Type B pancreatic cell (in vitro differentiated cells): ENCODE results near the gene SEMA4G. TPM values are rescaled to one million over a fixed set of nuclear protein-coding genes. Genes with fewer than 3 reads are reported as not detected.
A peak's percentile ranks its signal among the peaks of the same experiment; 100 is the strongest.

ENCODE experiments used
- DNase-seq: peaks from one replicate; pipeline ENCODE4 v3.0.0; 2021; ENCODE audit warnings: mixed read lengths; ENCODE audit not compliant: unreplicated experiment; ENCODE audit errors: extremely low spot score
- H3K27ac Mint-ChIP-seq: 2 replicates; pipeline ENCODE4 v1.8.0; 2021; ENCODE audit warnings: mild to moderate bottlenecking, mixed read lengths
- H3K27me3 Mint-ChIP-seq: 2 replicates; pipeline ENCODE4 v1.8.0; 2021; ENCODE audit warnings: mixed read lengths
- H3K36me3 Mint-ChIP-seq: 2 replicates; pipeline ENCODE4 v1.8.0; 2021; ENCODE audit warnings: mixed read lengths
- H3K4me1 Mint-ChIP-seq: one replicate; pipeline ENCODE4 v1.8.0; 2021; ENCODE audit warnings: mixed read lengths; ENCODE audit not compliant: unreplicated experiment
- H3K4me3 Mint-ChIP-seq: 2 replicates; pipeline ENCODE4 v1.8.0; 2021; ENCODE audit warnings: mild to moderate bottlenecking, mixed read lengths
- H3K9me3 Mint-ChIP-seq: 2 replicates; pipeline ENCODE4 v1.8.0; 2021; ENCODE audit warnings: mixed read lengths
- total RNA-seq: library from RNA; stranded (reverse); gene quantifications from 2 replicates; pipeline ENCODE4 v1.2.1, GENCODE V29; 2021; ENCODE audit warnings: low replicate concordance
- TF ChIP-seq, protein P1 (sequence below): fragments of 200-600 bp; sonication (generic); conservative IDR thresholded peaks from 2 replicates; pipeline ENCODE4 v1.5.0; 2021; ENCODE audit warnings: antibody characterized with exemption, mild to moderate bottlenecking

SEMA4G gene
- total RNA-seq, 1 donor from 2014 or later: 46.0 TPM

- no peak overlapping the region for H3K4me3 Mint-ChIP-seq
- peaks cover 18% of the 10 kb centered on the region for H3K27me3 Mint-ChIP-seq
- DNase-seq: no peak
- peak overlapping the region; percentile 21 for H3K27ac Mint-ChIP-seq
- no peaks in the 10 kb centered on the region for H3K36me3 Mint-ChIP-seq
- H3K9me3 Mint-ChIP-seq: no peaks in the 10 kb centered on the region
- H3K4me1 Mint-ChIP-seq: peaks cover 31% of the 10 kb centered on the region
- TF ChIP-seq, protein P1, sequence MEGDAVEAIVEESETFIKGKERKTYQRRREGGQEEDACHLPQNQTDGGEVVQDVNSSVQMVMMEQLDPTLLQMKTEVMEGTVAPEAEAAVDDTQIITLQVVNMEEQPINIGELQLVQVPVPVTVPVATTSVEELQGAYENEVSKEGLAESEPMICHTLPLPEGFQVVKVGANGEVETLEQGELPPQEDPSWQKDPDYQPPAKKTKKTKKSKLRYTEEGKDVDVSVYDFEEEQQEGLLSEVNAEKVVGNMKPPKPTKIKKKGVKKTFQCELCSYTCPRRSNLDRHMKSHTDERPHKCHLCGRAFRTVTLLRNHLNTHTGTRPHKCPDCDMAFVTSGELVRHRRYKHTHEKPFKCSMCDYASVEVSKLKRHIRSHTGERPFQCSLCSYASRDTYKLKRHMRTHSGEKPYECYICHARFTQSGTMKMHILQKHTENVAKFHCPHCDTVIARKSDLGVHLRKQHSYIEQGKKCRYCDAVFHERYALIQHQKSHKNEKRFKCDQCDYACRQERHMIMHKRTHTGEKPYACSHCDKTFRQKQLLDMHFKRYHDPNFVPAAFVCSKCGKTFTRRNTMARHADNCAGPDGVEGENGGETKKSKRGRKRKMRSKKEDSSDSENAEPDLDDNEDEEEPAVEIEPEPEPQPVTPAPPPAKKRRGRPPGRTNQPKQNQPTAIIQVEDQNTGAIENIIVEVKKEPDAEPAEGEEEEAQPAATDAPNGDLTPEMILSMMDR: peak; percentile 66
These were observed 42.5 kb downstream of the SEMA4G start for GRCh38 chr10:101011517-101012423.

GRCh38 chr10:101012525-101013364, 43.4 kb downstream of the SEMA4G start:
- H3K4me1 Mint-ChIP-seq: peaks cover 31% of the 10 kb centered on the region
- H3K4me3 Mint-ChIP-seq: no peak overlapping the region
- TF ChIP-seq, protein P1: peak; percentile 96
- peak overlapping the region; percentile 62 for H3K27ac Mint-ChIP-seq
- no peaks in the 10 kb centered on the region for H3K9me3 Mint-ChIP-seq
- H3K27me3 Mint-ChIP-seq: peaks cover 28% of the 10 kb centered on the region
- peak; percentile 86 for DNase-seq
- no peaks in the 10 kb centered on the region for H3K36me3 Mint-ChIP-seq

GRCh38 chr10:101013365-101013825, 44.1 kb downstream of the SEMA4G start:
- DNase-seq: no peak
- Mint-ChIP-seq H3K9me3 (no peaks in the 10 kb centered on the region), H3K36me3 (no peaks in the 10 kb centered on the region), H3K4me3 (no peak overlapping the region), H3K27ac (peak overlapping the region; percentile 62), H3K27me3 (peaks cover 30% of the 10 kb centered on the region), H3K4me1 (peaks cover 34% of the 10 kb centered on the region)
- TF ChIP-seq, protein P1: no peak

- Mint-ChIP-seq H3K36me3 (no peaks in the 10 kb centered on the region), H3K27ac (peak overlapping the region; percentile 68), H3K9me3 (no peaks in the 10 kb centered on the region), H3K4me3 (peak overlapping the region; percentile 54), H3K4me1 (peaks cover 37% of the 10 kb centered on the region), H3K27me3 (peaks cover 33% of the 10 kb centered on the region)
- TF ChIP-seq, protein P1: peak; percentile 89
- peak; percentile 88 for DNase-seq
These were observed 45.1 kb downstream of the SEMA4G start for GRCh38 chr10:101014230-101014884.

- no peak for DNase-seq
- no peaks in the 10 kb centered on the region for H3K36me3 Mint-ChIP-seq
- TF ChIP-seq, protein P1: no peak
- H3K27me3 Mint-ChIP-seq: peaks cover 33% of the 10 kb centered on the region
- H3K4me1 Mint-ChIP-seq: peaks cover 37% of the 10 kb centered on the region
- no peaks in the 10 kb centered on the region for H3K9me3 Mint-ChIP-seq
- no peak overlapping the region for H3K4me3 Mint-ChIP-seq
- no peak overlapping the region for H3K27ac Mint-ChIP-seq
These were observed 45.8 kb downstream of the SEMA4G start for GRCh38 chr10:101014966-101015581.
